Endothelial cell of umbilical vein (primary cell): Measurements from ENCODE around the gene GYS1. TPM values are rescaled to one million over a fixed set of nuclear protein-coding genes. Genes with fewer than 3 reads are reported as not detected.

Experiments
- BruUV-seq: library from RNA; stranded (reverse); fragments of 400-500 nt; replicated peaks from 2 replicates; lab custom pipeline; 2021; lab: Mats Ljungman, UMichigan
- CTCF ChIA-PET: fragments of 300-600, 350-600 bp; sonication (Branson Sonifier 250); formaldehyde crosslinking; loops from one replicate; lab custom pipeline; 2021; ENCODE audit warnings: antibody characterized with exemption, inconsistent platforms; lab: Charles Lee
- POLR2A ChIA-PET: fragments of 300-600, 350-600 bp; sonication (Branson Sonifier 250); formaldehyde crosslinking; loops from one replicate; lab custom pipeline; 2021; ENCODE audit warnings: antibody characterized with exemption, inconsistent platforms; lab: Charles Lee
- DNase-seq: peaks from one replicate; pipeline ENCODE4 v3.0.0-alpha.2; 2011; ENCODE audit warnings: low read depth, low spot score
- FAIRE-seq: peaks from 2 replicates; lab custom pipeline; 2011; peaks lifted over from hg19 to GRCh38; lab: Jason Lieb, UNC
- H2AFZ ChIP-seq: 2 replicates; pipeline ENCODE4 v1.6.0; 2012; ENCODE audit warnings: low read depth, low read length, control low read depth, inconsistent platforms
- H3K27ac ChIP-seq: 2 replicates; pipeline ENCODE4 v1.5.1; 2011; ENCODE audit warnings: low read depth, mild to moderate bottlenecking, control low read depth, low read length, moderate library complexity; ENCODE audit not compliant: insufficient read depth
- H3K27me3 ChIP-seq, 2 experiments: 2 replicates each; pipeline versions ENCODE4 v1.6.0 to v1.6.1; 2011; ENCODE audit warnings: low read length in 2 of 2, mixed read lengths in 1 of 2; ENCODE audit not compliant: control insufficient read depth in 2 of 2, insufficient read depth in 2 of 2
- H3K36me3 ChIP-seq, 2 experiments: 2 replicates in 1 of 2; 3 replicates in 1 of 2; pipeline ENCODE4 v1.5.1; 2011; ENCODE audit warnings: low read length in 2 of 2, mild to moderate bottlenecking in 1 of 2, moderate library complexity in 1 of 2; ENCODE audit not compliant: control insufficient read depth in 2 of 2, insufficient read depth in 2 of 2; ENCODE audit errors: extremely low read depth in 1 of 2
- H3K4me1 ChIP-seq: 3 replicates; pipeline ENCODE4 v1.5.1; 2011; ENCODE audit warnings: mild to moderate bottlenecking, low read length; ENCODE audit not compliant: control insufficient read depth, insufficient read depth; ENCODE audit errors: extremely low read depth
- H3K4me2 ChIP-seq: 2 replicates; pipeline ENCODE4 v1.6.1; 2011; ENCODE audit warnings: low read length, control low read depth, mixed read lengths; ENCODE audit not compliant: insufficient read depth
- H3K4me3 ChIP-seq, 3 experiments: fragments of 200-600 bp in 1 of 3; sonication (generic), shearing (Covaris generic) in 1 of 3; replicated peaks in 1 of 3; 2 replicates each; pipeline ENCODE4 v1.5.1; 2011 to 2016; ENCODE audit warnings: control low read depth in 3 of 3, low read length in 3 of 3, mild to moderate bottlenecking in 2 of 3, inconsistent platforms in 1 of 3, low read depth in 1 of 3, moderate library complexity in 1 of 3; ENCODE audit not compliant: insufficient read depth in 1 of 3
- H3K79me2 ChIP-seq: 2 replicates; pipeline ENCODE4 v1.6.0; 2012; ENCODE audit warnings: low read length, inconsistent platforms; ENCODE audit not compliant: control insufficient read depth, insufficient read depth
- H3K9ac ChIP-seq: replicated peaks from 2 replicates; pipeline ENCODE3; 2011; ENCODE audit warnings: low read length, control low read depth; ENCODE audit not compliant: insufficient read depth; ENCODE audit errors: extremely low read depth
- H3K9me1 ChIP-seq: replicated peaks from 3 replicates; pipeline ENCODE4 v1.6.0; 2011; ENCODE audit warnings: mild to moderate bottlenecking, low read length; ENCODE audit not compliant: control insufficient read depth, insufficient read depth; ENCODE audit errors: extremely low read depth
- H3K9me3 ChIP-seq: replicated peaks from 2 replicates; pipeline ENCODE4 v1.5.1; 2012; ENCODE audit warnings: low read length, inconsistent platforms; ENCODE audit not compliant: control insufficient read depth, insufficient read depth
- H4K20me1 ChIP-seq: replicated peaks from 2 replicates; pipeline ENCODE3; 2011; ENCODE audit warnings: mild to moderate bottlenecking, low read length; ENCODE audit not compliant: control insufficient read depth, insufficient read depth; ENCODE audit errors: extremely low read depth
- EZH2 ChIP-seq: IDR thresholded peaks from 2 replicates; pipeline ENCODE4 v1.6.1; 2012; ENCODE audit warnings: borderline replicate concordance, low read depth, mild to moderate bottlenecking, moderate library complexity, low read length, inconsistent platforms; ENCODE audit not compliant: severe bottlenecking
- FOS ChIP-seq: IDR thresholded peaks from 2 replicates; pipeline ENCODE4 v1.6.1; 2011; ENCODE audit warnings: mild to moderate bottlenecking, low read length, moderate library complexity, borderline replicate concordance; ENCODE audit not compliant: insufficient read depth
- MYC ChIP-seq: IDR thresholded peaks from one replicate; pipeline ENCODE4 v1.6.1; 2011; ENCODE audit warnings: mild to moderate bottlenecking, low read depth, low read length
- dilution Hi-C: fragments of 300-500 bp; cut with MboI; formaldehyde crosslinking; loops from one replicate; pipeline ENCODE4 v1.15.0; 2019; ENCODE audit warnings: low sequenced_read_pairs; ENCODE audit not compliant: extremely low pct_ligation_motif_present
- intact Hi-C: fragments of 100-400 bp; cut with micrococcal nuclease; formaldehyde crosslinking; loops from one replicate; pipeline ENCODE4 v1.10.0; 2022
- polyA plus RNA-seq, 4 experiments: library from polyadenylated mRNA; depleted of rRNA in 3 of 4; stranded (reverse) in 3 of 4; unstranded in 1 of 4; fragments of >200 nt; gene quantifications; 2 replicates each; pipeline versions ENCODE4 v1.2.1 to v1.2.3, GENCODE V29; 2011 to 2012; ENCODE audit warnings: missing spikeins in 1 of 4
- total RNA-seq: library from RNA; stranded (reverse); gene quantifications from 2 replicates; pipeline ENCODE4 v1.2.3, GENCODE V29; 2021
- TF ChIP-seq, protein P1 (sequence below), 2 donors: IDR thresholded peaks; 1 replicate in 1 of 2; 2 replicates in 1 of 2; pipeline ENCODE4 v1.5.1; 2011; ENCODE audit warnings: low read length in 2 of 2, mild to moderate bottlenecking in 2 of 2, moderate library complexity in 2 of 2, control low read depth in 1 of 2, inconsistent platforms in 1 of 2, low read depth in 1 of 2; ENCODE audit not compliant: insufficient read depth in 1 of 2; ENCODE audit errors: extremely low read depth in 1 of 2

Gene GYS1
- total and polyA plus RNA-seq, 2 donors (not counting 3 experiments of a cell fraction or from before 2014, with no cell fraction given): 39.0 to 58.9 TPM

DNA sequence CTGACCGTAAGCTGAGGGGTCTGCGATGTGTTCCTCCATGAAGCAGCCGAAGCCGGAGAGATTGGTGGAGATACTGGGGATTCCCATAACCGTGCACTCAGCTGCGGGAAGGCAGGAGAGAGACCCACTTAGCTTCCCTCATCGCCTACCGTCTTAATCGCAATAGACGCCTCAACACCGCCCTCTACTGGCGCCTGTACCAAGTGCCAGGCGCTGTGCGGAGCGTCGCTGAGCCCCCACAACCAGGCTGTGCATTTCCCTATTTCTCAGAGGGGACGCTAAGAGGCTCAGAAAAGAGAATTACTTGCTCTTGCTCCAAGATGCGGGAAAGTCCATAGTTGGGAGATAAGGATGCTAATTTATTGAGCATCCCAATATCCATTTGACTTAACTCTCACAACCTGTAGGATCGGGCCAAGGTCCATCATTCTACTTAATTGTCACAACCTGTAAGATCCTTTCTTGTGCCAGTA is 22.1 kb downstream of the GYS1 start:
- peak; percentile 90 for FAIRE-seq
- dilution Hi-C loops (no loop called here), intact Hi-C loops (loop anchor here (1.0 to 5.0 kb wide), 4 partner anchors 136 to 334 kb away; partner anchors contain the start of gene DBP)
- Histone ChIP-seq H3K9ac (no peak overlapping the region), H3K4me2 (no peak overlapping the region), H3K9me3 (no peaks in the 10 kb centered on the region), H3K36me3 (peaks cover 5 to 18% of the 10 kb centered on the region in 2 experiments), H3K4me1 (no peaks in the 10 kb centered on the region), H3K9me1 (no peaks in the 10 kb centered on the region), H3K27me3 (no peaks in the 10 kb centered on the region), H3K4me3 (no peak overlapping the region), H2AFZ (no peak overlapping the region), H3K79me2 (peaks cover 8% of the 10 kb centered on the region), H4K20me1 (peaks cover 3% of the 10 kb centered on the region), H3K27ac (no peak overlapping the region)
- BruUV-seq: no TSS peak
- ChIA-PET CTCF (interaction anchor here (0.6 to 3.8 kb wide), 56 partner anchors 9 to 341 kb away, joined by 3 to 133 read pairs (median 6); partner anchors contain the start of genes BAX, BCAT2, CA11 and DHDH), POLR2A (interaction anchor here (0.5 to 1.6 kb wide), 5 partner anchors 11 to 371 kb away, joined by 3 to 6 read pairs (median 3); partner anchors contain the start of gene PPP1R15A)
- DNase-seq: peak; percentile 81
- TF ChIP-seq FOS (no peak), MYC (no peak), EZH2 (no peak)
- TF ChIP-seq, protein P1, sequence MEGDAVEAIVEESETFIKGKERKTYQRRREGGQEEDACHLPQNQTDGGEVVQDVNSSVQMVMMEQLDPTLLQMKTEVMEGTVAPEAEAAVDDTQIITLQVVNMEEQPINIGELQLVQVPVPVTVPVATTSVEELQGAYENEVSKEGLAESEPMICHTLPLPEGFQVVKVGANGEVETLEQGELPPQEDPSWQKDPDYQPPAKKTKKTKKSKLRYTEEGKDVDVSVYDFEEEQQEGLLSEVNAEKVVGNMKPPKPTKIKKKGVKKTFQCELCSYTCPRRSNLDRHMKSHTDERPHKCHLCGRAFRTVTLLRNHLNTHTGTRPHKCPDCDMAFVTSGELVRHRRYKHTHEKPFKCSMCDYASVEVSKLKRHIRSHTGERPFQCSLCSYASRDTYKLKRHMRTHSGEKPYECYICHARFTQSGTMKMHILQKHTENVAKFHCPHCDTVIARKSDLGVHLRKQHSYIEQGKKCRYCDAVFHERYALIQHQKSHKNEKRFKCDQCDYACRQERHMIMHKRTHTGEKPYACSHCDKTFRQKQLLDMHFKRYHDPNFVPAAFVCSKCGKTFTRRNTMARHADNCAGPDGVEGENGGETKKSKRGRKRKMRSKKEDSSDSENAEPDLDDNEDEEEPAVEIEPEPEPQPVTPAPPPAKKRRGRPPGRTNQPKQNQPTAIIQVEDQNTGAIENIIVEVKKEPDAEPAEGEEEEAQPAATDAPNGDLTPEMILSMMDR (IDR thresholded peaks at IDR 0.05; ENCODE audit: extremely low read depth in 1 of 2, insufficient read depth in 1 of 2, low read depth in 1 of 2, low read length in 2 of 2): peak; percentile 94 to 95
